GM18507 (cell line): Measurements from ENCODE around the gene STAU1.
"Not testable (repeated sequence)": the region's sequence is repeated elsewhere in the genome, so short reads cannot be mapped to it uniquely, and the experiment has no call there.

ENCODE experiments used
- DNase-seq: peaks from one replicate; pipeline ENCODE4 v3.0.0; 2011; ENCODE audit warnings: low read depth; ENCODE audit not compliant: insufficient read length; ENCODE audit errors: extremely low spot score
- FAIRE-seq: peaks from 2 replicates; lab custom pipeline; 2011; peaks lifted over from hg19 to GRCh38; lab: Jason Lieb, UNC

STAU1 gene

DNA sequence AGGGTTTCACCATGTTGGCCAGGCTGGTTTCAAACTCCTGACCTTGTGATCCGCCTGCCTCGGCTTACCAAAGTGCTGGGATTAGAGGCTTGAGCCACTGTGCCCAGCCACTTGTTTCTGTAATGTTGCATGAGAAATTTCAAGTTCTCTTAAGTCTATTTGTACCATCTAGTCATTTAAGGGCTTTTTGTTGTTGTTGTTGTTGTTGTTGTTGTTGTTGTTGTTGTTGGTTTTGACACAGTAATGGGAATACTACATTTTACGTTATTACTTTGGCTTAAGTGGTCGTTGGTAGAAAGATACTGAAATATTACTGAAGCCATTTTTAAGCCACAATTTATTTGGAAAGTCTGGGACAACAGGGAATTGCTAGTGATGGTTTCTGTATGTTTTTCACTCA is 90.0 kb downstream of the STAU1 start:
- FAIRE-seq, result no peak
- DNase-seq, result no peak

DNA sequence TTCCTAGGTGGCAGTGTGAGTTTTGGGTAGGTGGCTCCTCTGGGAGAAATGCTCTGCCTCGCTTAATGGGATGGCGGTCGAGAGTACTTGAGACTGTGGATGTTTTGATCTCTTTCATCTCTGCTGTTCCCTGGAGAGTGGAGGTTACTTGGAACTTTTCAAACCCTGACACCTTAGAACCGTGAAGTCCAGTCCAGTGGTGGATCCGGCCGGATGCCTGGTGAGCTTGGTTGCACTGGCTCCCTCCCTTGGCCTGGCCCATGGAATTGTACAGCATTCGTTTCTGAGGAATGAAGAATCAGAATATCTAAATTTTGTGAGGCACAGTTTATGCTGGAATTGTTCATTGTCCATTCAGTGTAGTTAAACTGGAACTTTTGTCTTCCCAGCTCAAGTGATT is 91.0 kb downstream of the STAU1 start:
- no peak for FAIRE-seq
- no peak for DNase-seq

- DNase-seq, result no peak
- no peak for FAIRE-seq
Observed at GRCh38 chr20:49096203-49096730, 91.9 kb downstream of the STAU1 start.

GRCh38 chr20:49091762-49092161 is 96.4 kb downstream of the STAU1 start:
- FAIRE-seq (no peak), DNase-seq (no peak)

- no peak for FAIRE-seq
- DNase-seq, result no peak
Observed at GRCh38 chr20:49091104-49091503, 97.0 kb downstream of the STAU1 start.

- not testable (repeated sequence) for FAIRE-seq, DNase-seq
Observed at GRCh38 chr20:49082295-49082694, 105.8 kb downstream of the STAU1 start.

DNA sequence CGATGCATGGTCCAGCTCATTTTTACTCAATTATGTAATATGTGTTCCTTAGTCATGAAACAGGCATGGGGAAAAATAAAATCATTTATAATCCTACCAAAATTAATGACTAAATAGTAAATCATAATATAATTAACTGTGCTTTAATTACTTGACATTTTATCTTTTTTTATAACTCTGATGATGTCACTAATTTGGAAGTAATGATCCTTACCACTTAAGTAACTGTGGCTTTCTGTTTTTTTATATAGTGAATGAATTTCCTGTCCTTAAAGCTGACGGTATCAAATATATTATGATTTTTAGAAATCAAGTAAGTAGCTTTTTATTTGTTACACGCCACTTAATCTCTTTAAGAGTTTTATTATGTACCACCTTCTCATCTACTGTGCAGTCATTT is 109.8 kb downstream of the STAU1 start:
- FAIRE-seq, result no peak
- no peak for DNase-seq

GRCh38 chr20:49074521-49074920 is 113.6 kb downstream of the STAU1 start:
- FAIRE-seq (no peak), DNase-seq (no peak)
